Kidney glomerular epithelial cell (primary cell): Measurements from ENCODE around the gene MRPL16.
"Not testable (repeated sequence)": the region's sequence is repeated elsewhere in the genome, so short reads cannot be mapped to it uniquely, and the experiment has no call there.

Experiments
- DNase-seq: peaks from one replicate; lab custom pipeline; 2025; lab: John Stamatoyannopoulos, UW

The MRPL16 gene

DNA sequence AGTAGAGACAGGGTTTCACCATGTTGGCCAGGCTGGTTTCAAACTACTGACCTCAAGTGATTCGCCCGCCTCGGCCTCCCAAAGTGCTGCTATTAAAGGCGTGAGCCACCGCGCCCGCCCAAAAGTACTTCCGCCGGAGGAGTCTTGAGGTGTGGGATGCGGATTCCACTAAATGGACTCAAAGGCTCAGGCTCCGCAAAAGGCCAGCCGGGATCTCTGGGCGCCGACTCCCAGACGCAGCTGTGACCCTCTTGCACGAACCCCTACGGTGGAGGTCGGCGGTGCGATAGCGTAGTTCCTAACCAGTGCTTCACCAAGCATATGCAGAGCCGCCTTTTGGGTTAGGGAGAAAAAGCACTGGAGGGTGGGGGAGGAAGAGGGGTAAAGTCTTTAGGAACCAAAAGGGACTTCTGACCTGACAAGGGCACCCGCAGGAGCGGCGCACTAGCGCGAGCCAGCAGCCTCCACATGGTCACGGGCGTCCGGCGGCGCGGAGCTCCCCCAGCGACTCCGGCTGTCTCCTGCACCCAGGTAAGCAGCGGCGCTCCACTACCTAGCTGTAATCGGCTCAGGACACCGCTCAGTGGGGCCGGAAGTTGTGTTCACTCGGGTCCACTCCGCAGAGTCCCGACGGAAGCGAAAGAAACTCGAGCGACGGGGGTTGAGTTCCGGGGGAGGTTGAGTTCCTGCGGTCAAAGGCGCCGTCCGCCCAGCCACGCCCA lies at the start of gene MRPL16:
MRPL16 (minus strand) TSS at position 590 of the 722 bp plus-strand sequence; CDS start at position 470, 120 bp downstream.
- peak; percentile 84 for DNase-seq

DNA sequence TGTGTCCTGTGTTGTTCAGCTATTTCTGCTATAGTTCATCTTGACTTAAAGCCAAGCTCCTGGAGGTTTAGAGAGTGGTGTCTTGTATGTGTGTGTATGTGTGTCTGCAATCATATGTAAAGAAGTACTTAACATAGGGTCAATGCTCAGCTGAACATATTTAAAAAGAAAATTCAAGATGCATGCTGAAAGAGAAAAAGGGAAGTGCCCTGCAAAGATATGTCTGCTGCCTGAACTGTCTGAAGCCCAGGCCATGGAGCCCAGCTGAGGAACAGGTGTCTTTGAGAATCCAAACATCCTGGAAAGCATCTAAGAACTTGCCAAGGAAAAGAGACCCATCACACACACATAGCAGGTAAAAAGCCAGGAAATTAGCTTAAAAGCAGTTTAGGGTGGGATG lies 49.1 kb upstream of the MRPL16 start:
- no peak for DNase-seq

DNA sequence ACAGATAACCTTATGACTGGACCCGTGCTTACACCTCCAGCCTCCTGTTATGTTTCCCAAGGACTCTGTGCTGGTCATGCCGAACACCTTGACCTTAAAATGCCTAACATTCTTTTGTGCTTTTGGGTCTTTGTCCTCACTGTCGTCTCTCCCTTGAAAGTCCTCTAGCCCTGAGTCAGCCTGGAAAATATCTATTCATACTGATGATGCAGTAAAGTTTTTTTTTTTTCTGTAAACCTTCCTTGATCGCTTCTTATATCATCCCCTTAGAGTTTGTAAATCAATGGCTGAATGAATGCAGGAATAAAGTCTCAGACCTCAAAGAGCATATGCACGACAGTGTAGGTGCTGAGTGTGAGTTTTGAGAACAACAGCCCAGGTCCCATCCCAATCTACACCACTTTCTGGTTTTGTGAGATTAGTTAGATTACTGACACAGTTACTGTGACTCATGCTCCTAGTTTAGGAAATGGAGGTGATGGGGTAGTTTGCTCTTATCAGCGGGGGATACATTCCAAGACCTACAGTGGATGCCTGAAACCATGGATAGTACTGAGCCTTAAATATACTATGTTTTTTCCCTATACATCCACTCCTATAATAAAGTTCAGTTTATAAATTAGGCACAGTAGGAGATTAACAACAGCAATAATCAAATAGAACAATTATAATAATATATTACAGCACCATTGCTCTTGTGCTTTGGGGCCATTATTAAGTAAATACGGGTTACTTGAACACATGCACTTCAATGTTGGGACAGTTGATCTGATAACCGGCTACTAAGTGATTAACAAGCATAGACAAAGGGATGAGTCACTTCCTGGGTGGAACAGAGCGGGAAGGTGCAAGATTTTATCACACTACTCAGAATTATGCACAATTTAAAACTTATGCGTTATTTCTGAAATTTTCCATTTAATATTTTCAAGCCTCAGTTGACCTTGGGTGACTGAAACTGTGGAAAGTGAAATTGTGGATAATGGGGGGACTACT lies 47.2 kb upstream of the MRPL16 start:
- DNase-seq: peak; percentile 32

DNA sequence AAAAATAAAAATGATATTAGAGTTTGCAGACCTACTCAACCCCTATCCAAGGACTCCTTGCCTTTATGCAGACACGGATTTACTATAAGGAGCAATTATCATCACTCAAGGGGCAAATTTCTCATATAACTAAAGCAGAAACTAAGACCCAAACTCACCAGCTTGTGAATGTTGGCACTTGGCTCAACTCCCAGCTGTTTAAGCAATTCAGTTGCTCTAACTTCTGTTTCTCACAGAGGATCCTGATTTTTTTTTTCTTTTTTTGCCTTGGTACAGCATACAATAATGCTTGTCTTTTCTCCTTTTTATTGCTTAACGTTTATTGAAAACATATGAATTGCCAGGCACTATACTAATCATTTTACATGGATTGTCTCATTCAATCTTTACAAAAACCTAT lies 44.3 kb upstream of the MRPL16 start:
- no peak for DNase-seq

DNA sequence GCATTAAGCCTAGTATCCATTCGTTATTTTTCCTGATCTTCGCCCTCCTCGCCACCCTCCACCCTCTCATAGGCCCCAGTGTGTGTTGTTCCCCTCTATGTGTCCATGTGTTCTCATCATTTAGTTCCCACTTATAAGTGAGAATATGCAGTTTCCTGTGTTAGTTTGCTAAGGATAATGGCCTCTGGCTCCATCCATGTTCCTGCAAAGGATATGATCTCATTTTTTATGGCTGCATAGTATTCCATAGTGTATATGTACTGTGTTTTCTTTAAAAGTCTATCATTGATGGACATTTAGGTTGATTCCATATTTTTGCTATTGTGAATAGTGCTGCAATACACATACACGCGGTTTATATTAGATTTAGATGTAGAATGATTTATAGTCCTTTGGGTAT lies 40.8 kb upstream of the MRPL16 start:
- DNase-seq: not testable (repeated sequence)

DNA sequence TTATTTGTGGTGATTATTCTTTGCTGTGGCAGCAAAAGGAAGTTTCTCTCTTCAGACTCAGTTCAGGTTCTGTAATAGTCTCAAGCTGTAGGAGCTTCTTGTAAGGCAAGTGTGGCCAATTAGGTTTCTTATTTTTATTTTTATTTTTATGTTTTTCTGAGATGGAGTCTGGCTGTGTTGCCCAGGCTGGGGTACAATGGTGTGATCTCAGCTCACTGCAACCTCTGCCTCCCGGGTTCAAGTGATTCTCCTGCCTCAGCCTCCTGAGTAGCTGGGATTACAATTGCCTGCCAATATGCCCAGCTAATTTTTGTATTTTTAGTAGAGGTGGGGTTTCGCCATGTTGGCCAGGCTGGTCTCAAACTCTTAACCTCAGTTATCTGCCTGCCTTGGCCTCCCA lies 39.0 kb upstream of the MRPL16 start:
- DNase-seq: not testable (repeated sequence)

DNA sequence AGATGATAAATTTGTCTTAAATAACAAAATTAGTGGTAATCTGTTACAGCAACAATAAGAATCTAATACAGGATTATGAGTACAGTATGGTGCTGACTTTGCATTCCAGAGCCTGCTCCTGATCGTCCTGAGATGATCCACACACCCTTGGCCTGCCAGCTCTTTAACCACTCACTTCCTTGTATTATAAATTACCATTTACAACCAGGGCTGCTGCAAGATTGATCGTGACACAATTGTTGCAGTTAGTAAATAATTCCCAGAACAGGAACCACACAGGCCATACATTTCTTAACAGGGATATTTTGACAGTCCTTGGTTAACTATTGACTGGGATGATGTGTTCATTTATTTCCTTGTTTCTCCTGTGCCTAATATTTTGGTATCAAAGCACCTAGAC lies 38.6 kb upstream of the MRPL16 start:
- peak; percentile 85 for DNase-seq

DNA sequence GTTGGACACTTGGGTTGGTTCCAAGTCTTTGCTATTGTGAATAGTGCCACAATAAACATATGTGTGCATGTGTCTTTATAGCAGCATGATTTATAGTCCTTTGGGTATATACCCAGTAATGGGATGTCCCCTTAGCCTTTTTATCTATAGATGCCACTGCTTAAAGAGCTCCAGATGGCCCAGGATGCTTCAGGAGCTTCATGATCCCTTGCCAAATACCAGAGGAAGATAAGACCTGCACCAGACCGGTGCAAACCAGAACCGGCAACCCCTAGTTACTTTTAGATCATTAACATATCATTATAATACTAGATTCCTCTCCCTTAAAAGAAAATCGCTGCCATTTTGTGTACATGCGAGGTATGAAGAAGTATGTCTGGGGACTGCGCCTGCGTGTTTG lies 37.9 kb upstream of the MRPL16 start:
- not testable (repeated sequence) for DNase-seq

DNA sequence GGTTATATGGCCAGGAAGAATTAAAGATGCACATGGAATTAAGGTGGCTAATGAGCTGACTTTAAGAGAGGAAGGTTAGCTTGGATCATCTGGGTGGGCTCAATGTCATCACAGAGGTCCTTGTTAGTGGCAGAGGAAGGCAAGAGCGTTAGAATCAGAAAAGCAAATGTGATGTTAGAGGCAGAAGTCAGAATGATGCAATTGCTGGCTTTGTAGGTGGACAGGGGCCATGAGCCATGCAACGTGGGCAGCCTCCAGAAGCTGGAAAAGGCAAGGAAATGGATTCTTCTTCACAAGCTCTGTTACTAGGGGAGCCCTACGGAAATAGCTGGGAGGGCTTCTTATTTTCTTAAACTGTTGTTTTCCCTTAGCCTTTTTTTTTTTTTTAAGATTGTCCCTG lies 37.0 kb upstream of the MRPL16 start:
- no peak for DNase-seq

DNA sequence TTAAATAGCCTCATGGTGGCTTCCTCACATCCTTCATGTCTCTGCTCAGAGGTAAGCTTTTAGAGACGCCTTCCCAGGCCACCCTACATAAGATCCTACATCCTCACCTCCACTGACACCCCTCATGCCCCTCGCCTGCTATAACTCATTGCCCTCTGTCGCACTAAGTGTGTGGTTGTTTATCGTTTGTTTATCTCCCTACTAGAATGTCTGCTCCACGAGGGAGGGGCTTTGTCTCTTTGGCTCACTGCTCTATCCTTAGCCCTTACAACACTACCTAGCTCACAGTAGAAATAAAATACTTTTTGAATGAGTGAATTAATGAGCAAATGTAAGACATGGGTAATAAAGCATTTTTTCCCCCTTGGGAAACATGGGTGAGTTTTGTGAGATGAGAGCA lies 36.0 kb upstream of the MRPL16 start:
- no peak for DNase-seq

DNA sequence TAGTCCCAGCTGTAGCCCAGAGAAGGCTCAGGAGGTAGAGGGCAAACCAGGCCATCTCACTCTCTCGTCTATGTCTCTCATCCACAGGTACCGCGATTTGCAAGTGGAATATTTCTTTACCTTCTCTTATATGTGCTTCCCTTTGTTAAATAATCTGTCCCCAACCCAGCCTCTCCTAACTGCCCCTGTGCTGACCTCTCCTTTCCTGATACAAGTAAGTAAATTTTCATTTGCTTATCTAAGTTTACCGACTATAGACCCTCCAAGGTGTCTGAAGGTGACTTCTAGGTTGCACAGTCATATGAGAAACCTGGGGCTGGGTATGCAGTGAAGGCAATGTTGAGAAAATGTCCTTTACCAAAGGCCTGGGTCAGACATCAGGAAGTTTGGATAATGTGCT lies 34.8 kb upstream of the MRPL16 start, which contains the start of gene CBLIF:
CBLIF (minus strand) TSS at position 101 of the 400 bp plus-strand sequence; CDS start at position 55, 46 bp downstream.
- DNase-seq: no peak

DNA sequence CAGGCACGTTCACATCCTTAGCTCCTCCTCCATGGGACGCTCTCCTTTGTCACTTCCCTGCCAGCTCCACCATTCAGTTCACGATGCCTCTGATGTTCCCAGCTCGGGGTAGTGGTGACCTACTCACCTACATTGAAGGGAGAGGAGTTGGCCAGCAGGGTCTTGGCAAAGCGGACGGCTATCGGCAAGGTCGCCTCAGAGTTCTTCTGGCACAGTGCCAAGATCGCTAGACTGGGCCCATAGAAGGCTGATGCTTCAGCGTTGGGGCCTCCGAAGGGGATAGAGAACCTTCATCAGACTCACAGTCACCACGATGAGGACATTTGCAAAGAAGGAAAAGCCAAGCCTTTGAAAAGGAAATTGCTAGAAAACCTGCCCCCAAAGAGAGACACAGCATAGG lies 31.7 kb upstream of the MRPL16 start:
- DNase-seq: no peak

DNA sequence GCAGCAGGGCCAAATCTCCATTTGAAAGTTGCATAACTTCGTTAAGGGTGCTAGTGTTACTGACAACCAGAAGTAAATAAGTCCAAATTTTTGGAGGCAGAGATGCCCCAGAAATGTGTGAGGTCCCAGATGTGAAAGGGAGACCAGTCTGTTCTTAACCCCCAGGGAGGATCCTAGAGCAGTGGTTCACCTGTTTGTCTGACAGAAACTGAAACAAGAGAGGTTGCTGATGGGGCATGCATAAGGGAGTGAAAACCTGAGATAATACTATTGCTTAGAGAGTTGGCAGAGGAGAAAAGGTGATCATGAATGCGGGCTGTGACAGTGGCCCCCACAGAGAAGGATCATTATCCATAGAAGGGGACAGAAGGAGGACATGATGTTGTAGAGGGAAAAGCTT lies 30.9 kb upstream of the MRPL16 start:
- DNase-seq: no peak

DNA sequence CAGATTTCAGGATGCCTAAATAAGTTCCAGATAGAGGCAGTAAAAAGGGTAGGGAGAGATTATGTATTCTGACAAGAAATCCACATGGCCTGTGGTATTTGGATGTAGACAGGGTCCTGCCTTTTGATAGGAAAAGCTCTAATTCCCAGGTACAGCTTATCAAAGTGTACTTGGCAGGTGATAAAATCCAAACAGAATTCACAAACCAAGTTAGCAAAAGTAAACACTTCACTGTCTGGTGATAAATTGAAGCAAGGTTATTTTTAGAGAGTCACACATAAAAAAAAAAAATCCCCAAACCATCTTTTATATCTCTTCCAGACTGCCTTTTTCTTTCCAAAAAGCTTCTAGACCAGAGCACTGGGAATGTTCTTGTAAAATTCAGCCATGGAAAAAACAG lies 29.0 kb upstream of the MRPL16 start:
- DNase-seq: no peak

DNA sequence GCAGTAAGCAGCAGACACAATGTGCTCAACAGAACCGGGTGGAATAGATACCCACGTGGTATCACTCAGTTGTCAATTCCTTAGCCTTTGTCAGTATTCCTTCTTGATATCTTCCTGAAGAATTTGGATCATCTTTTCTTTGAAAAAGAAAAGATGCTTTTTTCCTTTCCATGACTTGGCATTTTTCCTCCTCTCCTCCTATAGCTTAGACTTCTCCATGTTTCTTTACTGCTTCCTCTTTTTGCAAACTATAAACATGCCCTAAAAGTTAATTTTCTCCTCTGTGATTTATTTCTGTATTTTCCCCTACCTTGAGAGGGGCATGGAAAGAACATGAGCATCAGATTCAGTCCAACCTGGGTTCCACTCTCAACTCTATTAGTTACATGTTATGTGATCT lies 23.0 kb upstream of the MRPL16 start:
- DNase-seq: no peak

DNA sequence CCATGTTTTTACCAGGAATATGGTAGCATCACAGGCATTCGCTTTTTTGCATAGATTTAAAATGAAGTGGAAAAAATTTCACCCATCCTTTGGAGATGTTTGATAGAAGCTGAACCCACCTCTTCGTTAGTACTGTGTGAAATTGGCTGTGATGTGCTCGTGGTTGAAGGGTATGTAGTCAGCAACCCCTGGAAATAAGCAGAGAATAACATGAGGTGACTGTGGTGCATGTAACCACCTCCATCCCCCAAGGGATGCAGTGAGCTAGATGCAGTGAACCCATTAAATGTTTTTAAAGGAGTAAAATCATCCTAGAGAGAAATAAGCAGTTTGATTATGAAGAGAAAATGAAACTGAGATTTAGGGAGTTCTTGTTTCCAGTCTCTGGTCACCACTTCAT lies 18.8 kb upstream of the MRPL16 start:
- no peak for DNase-seq

DNA sequence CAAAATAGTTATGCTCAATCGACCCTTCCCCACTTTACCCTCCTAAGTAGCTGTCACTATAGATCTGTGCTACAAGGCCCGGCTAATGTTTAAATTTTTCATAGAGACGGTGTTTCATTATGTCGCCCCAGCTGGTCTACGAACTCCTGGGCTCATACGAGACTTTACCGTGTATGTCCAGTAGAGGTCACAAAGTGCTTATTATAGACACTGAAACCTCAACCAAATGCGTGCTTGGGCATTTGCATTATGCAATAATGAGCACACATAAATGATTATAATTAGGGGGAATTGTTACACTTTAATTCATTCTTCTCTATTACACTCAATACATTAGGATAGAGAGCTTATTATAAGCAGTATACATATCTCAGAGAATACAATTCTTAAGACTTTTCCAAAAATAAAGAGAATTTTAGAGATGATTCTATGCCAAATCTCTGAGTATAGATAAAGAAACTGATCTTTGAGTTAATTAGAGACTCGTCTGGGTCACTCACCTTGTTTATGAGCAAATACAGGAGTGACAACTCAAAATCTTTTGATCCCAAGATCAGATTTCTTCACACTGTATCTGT lies 12.5 kb upstream of the MRPL16 start:
- peak; percentile 32 for DNase-seq

DNA sequence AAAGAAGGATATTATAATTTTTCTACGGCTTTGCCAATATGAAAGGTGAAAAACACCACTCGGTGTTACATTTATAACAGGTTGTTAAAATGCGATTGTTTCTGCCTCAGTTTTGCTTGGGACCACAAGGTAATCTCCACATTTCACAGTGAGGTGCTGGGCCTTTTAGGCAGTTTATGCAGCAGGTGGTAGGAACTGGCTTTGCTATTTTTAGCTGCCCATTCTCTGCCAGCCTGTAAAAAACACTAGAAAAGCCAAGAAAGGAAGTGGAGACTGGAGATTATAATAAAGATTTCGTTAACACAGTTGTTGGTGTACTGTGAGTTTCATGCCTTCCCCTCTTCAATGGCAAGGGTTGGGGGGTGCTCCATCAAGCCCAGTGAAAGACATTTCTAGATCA lies 8.0 kb upstream of the MRPL16 start:
- DNase-seq: no peak

DNA sequence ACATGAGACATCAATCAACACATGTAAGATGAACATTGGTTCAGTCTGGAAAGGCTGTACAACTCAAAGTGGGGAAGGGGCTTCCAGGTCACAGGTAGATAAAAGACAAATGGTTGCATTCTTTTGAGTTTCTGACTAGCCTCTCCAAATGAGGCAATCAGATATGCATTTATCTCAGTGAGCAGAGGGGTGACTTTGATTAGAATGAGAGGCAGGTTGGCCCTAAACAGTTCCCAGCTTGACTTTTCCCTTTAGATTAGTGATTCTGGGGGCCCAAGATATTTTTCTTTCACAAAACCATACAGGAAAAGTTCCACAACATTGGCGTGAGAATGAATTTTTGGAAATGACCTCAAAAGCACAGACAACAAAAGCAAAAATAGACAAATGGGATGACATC lies 5.9 kb upstream of the MRPL16 start:
- DNase-seq: not testable (repeated sequence)

DNA sequence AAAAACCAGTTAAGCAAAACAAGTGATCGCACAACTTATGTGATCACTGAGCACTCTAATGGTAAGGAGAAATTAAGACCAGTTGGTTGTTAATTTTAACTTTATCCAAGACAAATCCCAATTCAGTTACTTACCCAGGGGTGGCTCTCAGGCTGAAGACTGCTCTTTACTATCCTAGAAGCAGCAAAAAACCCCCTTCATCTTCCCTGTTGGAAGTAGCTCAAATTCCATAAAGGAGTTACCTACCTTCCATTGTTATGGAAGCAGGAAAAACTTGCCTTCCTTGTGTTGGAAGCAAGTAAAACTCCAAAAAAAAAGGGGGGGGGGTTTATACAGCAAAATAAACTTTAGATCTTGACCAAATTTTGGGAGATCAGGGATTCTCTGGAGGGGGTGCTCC lies 5.2 kb upstream of the MRPL16 start:
- DNase-seq: no peak

DNA sequence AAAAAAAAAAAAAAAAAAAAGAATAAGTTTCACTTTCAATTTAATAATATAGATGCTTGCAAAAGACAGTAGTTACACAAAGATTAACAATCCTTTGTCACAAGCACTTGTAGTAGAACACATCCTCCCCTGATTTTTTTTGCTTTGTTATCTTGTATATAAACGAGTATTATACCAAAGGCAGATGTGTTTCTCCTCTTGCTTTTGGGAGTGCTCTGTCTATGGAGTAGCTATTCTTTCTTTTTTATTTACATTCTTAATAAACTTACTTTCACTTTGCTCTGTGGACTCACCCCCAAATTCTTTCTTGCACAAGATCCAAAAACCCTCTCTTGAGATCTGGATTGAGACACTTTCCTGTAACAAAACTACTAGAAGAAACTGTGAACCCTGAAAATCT lies 3.4 kb upstream of the MRPL16 start:
- DNase-seq: no peak

DNA sequence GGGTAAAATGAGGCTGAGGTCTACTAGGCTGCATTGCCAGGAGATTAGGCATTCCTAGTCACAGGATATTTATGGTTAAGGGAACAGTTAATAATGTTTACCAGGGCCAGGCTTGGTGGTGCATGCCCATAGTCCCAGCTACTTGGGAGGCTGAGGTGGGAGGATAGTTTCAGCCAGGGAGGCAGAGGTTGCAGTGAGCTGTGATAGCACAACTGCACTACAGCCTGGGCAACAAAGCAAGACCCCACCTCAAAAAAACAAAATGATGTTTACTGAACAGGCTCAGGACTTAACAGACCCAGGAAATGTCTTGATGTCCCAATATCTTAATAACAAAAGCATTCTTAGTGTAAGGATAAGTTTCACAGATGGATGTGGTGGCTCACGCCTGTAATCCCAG lies 2.8 kb upstream of the MRPL16 start:
- no peak for DNase-seq

DNA sequence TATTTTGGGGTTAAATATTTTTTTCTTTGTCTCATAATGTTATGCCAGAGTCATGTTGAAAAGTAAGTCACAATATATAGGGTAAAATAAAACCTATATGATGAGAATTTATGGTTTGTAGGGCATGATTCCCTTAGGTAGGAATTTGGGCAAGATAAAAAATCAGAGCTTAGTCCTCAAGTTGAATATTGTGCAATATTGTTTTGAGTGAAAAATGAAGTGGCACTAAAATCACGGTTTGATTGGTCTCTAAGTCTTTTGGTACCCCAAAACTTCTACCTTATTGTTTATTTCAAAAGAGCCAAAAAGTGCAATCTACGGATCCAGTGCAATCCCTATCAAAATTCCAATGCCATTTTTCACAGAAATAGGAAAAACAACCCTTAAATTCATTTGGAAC lies 1.6 kb upstream of the MRPL16 start:
- no peak for DNase-seq
